Measurements from ENCODE around the gene RNF212B. TPM values are rescaled to one million over a fixed set of nuclear protein-coding genes. Genes with fewer than 3 reads are reported as not detected.

The RNF212B gene
- total and polyA plus RNA-seq, 11 donors, result not detected

GRCh38 chr14:23320584-23321571 is 83.1 kb downstream of the RNF212B start, which contains the start of gene PABPN1:
TSS of gene PABPN1 (plus strand) at chr14:23321457. CDS start at chr14:23321470, 13 bp downstream.
- Histone ChIP-seq H3K27ac (peak within 1 kb of the TSS; percentile 89 to 98 (median 97)), H3K4me1 (peaks cover 4 to 26% (median 15%) of the 10 kb centered on the region in 12 donors), H3K36me3 (peaks cover 0 to 39% (median 32%) of the 10 kb centered on the region in 9 donors), H3K4me3 (peak within 1 kb of the TSS; percentile 84 to 99 (median 92)), H3K27me3 (no peaks in the 10 kb centered on the region), H3K9me3 (no peaks in the 10 kb centered on the region)
- TF ChIP-seq, protein P1, sequence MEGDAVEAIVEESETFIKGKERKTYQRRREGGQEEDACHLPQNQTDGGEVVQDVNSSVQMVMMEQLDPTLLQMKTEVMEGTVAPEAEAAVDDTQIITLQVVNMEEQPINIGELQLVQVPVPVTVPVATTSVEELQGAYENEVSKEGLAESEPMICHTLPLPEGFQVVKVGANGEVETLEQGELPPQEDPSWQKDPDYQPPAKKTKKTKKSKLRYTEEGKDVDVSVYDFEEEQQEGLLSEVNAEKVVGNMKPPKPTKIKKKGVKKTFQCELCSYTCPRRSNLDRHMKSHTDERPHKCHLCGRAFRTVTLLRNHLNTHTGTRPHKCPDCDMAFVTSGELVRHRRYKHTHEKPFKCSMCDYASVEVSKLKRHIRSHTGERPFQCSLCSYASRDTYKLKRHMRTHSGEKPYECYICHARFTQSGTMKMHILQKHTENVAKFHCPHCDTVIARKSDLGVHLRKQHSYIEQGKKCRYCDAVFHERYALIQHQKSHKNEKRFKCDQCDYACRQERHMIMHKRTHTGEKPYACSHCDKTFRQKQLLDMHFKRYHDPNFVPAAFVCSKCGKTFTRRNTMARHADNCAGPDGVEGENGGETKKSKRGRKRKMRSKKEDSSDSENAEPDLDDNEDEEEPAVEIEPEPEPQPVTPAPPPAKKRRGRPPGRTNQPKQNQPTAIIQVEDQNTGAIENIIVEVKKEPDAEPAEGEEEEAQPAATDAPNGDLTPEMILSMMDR (IDR thresholded peaks at IDR 0.05), result no peak
- TF ChIP-seq POLR2A (IDR thresholded peaks at IDR 0.05), result peak in 1 of 2 donors; percentile 53
- 3 to 8% (median 5%) methylated on average over 35 to 63 of the region's 63 CpGs for WGBS, 4 donors
- peak; percentile 92 to 97 (median 96) for ATAC-seq
- intact Hi-C loops (cut with DNase I), result loop anchor here in 8 of 10 donors (1.0 to 10.0 kb wide), 7 partner anchors 14 to 244 kb away; partner anchors contain the start of genes AP1G2 (in 5 of the 8), NGDN (in 3 of the 8), BCL2L2 (in 1 of the 8) and THTPA (in 1 of the 8)
- DNase-seq, result peak; percentile 98 to 99 (median 99)

DNA sequence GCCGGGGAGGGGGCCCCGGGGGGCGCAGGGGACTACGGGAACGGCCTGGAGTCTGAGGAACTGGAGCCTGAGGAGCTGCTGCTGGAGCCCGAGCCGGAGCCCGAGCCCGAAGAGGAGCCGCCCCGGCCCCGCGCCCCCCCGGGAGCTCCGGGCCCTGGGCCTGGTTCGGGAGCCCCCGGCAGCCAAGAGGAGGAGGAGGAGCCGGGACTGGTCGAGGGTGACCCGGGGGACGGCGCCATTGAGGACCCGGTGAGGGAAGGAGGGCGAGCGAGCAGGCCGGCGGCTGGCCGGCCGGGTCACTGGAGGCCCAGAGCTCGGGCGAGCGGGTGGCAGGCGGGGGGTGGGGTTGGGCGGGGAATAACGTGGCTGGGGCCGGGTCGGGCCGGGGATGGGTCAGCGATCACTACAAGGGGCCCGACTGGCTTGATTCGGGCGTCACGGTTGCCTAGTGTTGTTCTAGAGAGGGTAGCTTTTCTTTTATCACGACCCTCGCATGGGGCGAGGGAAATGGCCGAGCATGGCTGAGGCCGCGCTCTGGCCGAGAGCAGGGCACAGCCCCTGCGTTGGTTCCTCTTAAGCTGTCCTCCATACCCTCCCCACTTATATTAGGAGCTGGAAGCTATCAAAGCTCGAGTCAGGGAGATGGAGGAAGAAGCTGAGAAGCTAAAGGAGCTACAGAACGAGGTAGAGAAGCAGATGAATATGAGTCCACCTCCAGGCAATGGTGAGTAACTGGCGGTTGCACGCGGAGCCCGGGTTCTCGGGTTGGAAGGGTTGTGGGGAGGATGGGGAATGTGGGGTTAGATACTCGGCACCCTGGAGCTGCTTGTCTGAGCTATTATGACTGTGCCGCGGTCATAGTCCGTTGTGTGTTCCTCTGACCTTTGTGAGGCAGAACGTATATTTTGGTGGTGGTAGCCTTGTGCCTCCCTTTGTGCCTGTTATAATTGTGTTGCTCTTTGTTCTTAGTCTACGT is 84.1 kb downstream of the RNF212B start:
- no peaks in the 10 kb centered on the region for H3K9me3 ChIP-seq
- peaks cover 0 to 40% (median 33%) of the 10 kb centered on the region in 9 donors for H3K36me3 ChIP-seq
- TF ChIP-seq, protein P1 (IDR thresholded peaks at IDR 0.05), result peak in 1 of 12 donors; percentile 4
- TF ChIP-seq POLR2A (IDR thresholded peaks at IDR 0.05), result no peak
- H3K27ac ChIP-seq, result peak overlapping the region; percentile 89 to 98 (median 97)
- no peaks in the 10 kb centered on the region for H3K27me3 ChIP-seq
- DNase-seq, result peak in 4 of 5 donors; percentile 55 to 79 (median 59)
- WGBS, 4 donors, result 0 to 1% (median 1%) methylated on average over 39 to 64 of the region's 64 CpGs
- ATAC-seq, result peak in 2 of 4 donors; percentile 17 to 28
- H3K4me1 ChIP-seq, result peaks cover 4 to 26% (median 15%) of the 10 kb centered on the region in 12 donors
- intact Hi-C loops (cut with DNase I), result loop anchor here in 8 of 10 donors (1.0 to 10.0 kb wide), 7 partner anchors 15 to 243 kb away; partner anchors contain the start of genes AP1G2 (in 5 of the 8), NGDN (in 3 of the 8), BCL2L2 (in 1 of the 8) and THTPA (in 1 of the 8)
- peak overlapping the region; percentile 84 to 99 (median 92) for H3K4me3 ChIP-seq

Other genes with a start within 250 kb of the RNF212B start
- 1 to 10 TPM; 3.8 to 7.6 (median 5.5) TPM for gene C14orf93, start 227.8 kb upstream of the RNF212B start, total RNA-seq
- 1 to 10 TPM; 3.4 to 4.0 TPM for gene C14orf93, start 227.8 kb upstream of the RNF212B start, polyA plus RNA-seq
- 100 to 1,000 TPM; 113 to 186 (median 122) TPM for gene PSMB5, start 203.0 kb upstream of the RNF212B start, total RNA-seq
- 100 to 1,000 TPM in 1 of 2 donors, 10 to 100 TPM in 1; 75.7 to 233 TPM for gene PSMB5, start 203.0 kb upstream of the RNF212B start, polyA plus RNA-seq
- gene PSMB11, start 195.7 kb upstream of the RNF212B start, total RNA-seq, result not detected
- gene PSMB11, start 195.7 kb upstream of the RNF212B start, polyA plus RNA-seq, result not detected
- gene CDH24, start 180.4 kb upstream of the RNF212B start, total RNA-seq, result 1 to 10 TPM in 8 of 9 donors, under 1 TPM in 1; 0.72 to 3.3 (median 1.9) TPM
- gene CDH24, start 180.4 kb upstream of the RNF212B start, polyA plus RNA-seq, result 1 to 10 TPM; 1.6 to 2.8 TPM
- gene ACIN1, start 142.8 kb upstream of the RNF212B start, total RNA-seq, result 10 to 100 TPM; 42.0 to 91.2 (median 65.6) TPM
- 10 to 100 TPM; 46.2 to 71.5 TPM for gene ACIN1, start 142.8 kb upstream of the RNF212B start, polyA plus RNA-seq
- gene C14orf119, start 142.4 kb upstream of the RNF212B start, total RNA-seq, result 10 to 100 TPM; 15.3 to 35.9 (median 29.6) TPM
- gene C14orf119, start 142.4 kb upstream of the RNF212B start, polyA plus RNA-seq, result 10 to 100 TPM in 1 of 2 donors, 1 to 10 TPM in 1; 8.1 to 47.7 TPM
- not detected for gene CIROP, start 132.9 kb upstream of the RNF212B start, total RNA-seq
- not detected for gene CIROP, start 132.9 kb upstream of the RNF212B start, polyA plus RNA-seq
- under 1 TPM in 3 of 9 donors, not detected in 6; 0.18 to 0.32 (median 0.24) TPM for gene CEBPE, start 118.7 kb upstream of the RNF212B start, total RNA-seq
- not detected for gene CEBPE, start 118.7 kb upstream of the RNF212B start, polyA plus RNA-seq
- 10 to 100 TPM in 6 of 9 donors, 1 to 10 TPM in 3; 8.5 to 34.1 (median 14.2) TPM for gene SLC7A8, start 54.3 kb upstream of the RNF212B start, total RNA-seq
- 10 to 100 TPM in 1 of 2 donors, 1 to 10 TPM in 1; 7.3 to 21.6 TPM for gene SLC7A8, start 54.3 kb upstream of the RNF212B start, polyA plus RNA-seq
- gene HOMEZ, start 48.2 kb downstream of the RNF212B start, total RNA-seq, result 10 to 100 TPM in 5 of 9 donors, 1 to 10 TPM in 4; 7.7 to 13.0 (median 10.0) TPM
- gene HOMEZ, start 48.2 kb downstream of the RNF212B start, polyA plus RNA-seq, result 1 to 10 TPM; 6.2 to 9.2 TPM
- 10 to 100 TPM in 2 of 9 donors, 1 to 10 TPM in 7; 2.9 to 11.4 (median 5.6) TPM for gene PPP1R3E, start 64.9 kb downstream of the RNF212B start, total RNA-seq
- 10 to 100 TPM in 1 of 2 donors, 1 to 10 TPM in 1; 2.1 to 10.1 TPM for gene PPP1R3E, start 64.9 kb downstream of the RNF212B start, polyA plus RNA-seq
- 10 to 100 TPM; 30.0 to 40.3 (median 36.7) TPM for gene BCL2L2, start 68.9 kb downstream of the RNF212B start, total RNA-seq
- gene BCL2L2, start 68.9 kb downstream of the RNF212B start, polyA plus RNA-seq, result 10 to 100 TPM; 16.6 to 52.9 TPM
- gene PABPN1, start 83.5 kb downstream of the RNF212B start, total RNA-seq, result 10 to 100 TPM; 23.7 to 85.1 (median 62.5) TPM
- gene PABPN1, start 83.5 kb downstream of the RNF212B start, polyA plus RNA-seq, result 100 to 1,000 TPM in 1 of 2 donors, 10 to 100 TPM in 1; 48.6 to 102 TPM
- gene SLC22A17, start 115.0 kb downstream of the RNF212B start, total RNA-seq, result 10 to 100 TPM in 4 of 9 donors, 1 to 10 TPM in 5; 8.5 to 14.9 (median 9.9) TPM
- 1 to 10 TPM; 7.2 to 9.7 TPM for gene SLC22A17, start 115.0 kb downstream of the RNF212B start, polyA plus RNA-seq
- gene EFS, start 127.2 kb downstream of the RNF212B start, total RNA-seq, result 1 to 10 TPM; 1.4 to 5.0 (median 2.3) TPM
- gene EFS, start 127.2 kb downstream of the RNF212B start, polyA plus RNA-seq, result 1 to 10 TPM; 2.2 to 2.4 TPM
- gene IL25, start 134.9 kb downstream of the RNF212B start, total RNA-seq, result under 1 TPM in 1 of 9 donors, not detected in 8; 0.29 TPM
- gene IL25, start 134.9 kb downstream of the RNF212B start, polyA plus RNA-seq, result not detected
- gene CMTM5, start 139.1 kb downstream of the RNF212B start, total RNA-seq, result under 1 TPM in 5 of 9 donors, not detected in 4; 0.32 to 0.92 (median 0.64) TPM
- 1 to 10 TPM; 1.6 to 1.8 TPM for gene CMTM5, start 139.1 kb downstream of the RNF212B start, polyA plus RNA-seq
- 1,000 to 10,000 TPM in 4 of 9 donors, 100 to 1,000 TPM in 4, 10 to 100 TPM in 1; 76.8 to 4,027 (median 602) TPM for gene MYH6, start 170.3 kb downstream of the RNF212B start, total RNA-seq
- gene MYH6, start 170.3 kb downstream of the RNF212B start, polyA plus RNA-seq, result 1,000 to 10,000 TPM; 1,673 to 5,104 TPM
- gene MYH7, start 197.7 kb downstream of the RNF212B start, total RNA-seq, result over 10,000 TPM in 7 of 9 donors, 1,000 to 10,000 TPM in 2; 6,202 to 23,825 (median 18,310) TPM
- gene MYH7, start 197.7 kb downstream of the RNF212B start, polyA plus RNA-seq, result over 10,000 TPM in 1 of 2 donors, 100 to 1,000 TPM in 1; 727 to 12,111 TPM
- gene NGDN, start 231.8 kb downstream of the RNF212B start, total RNA-seq, result 10 to 100 TPM; 16.5 to 23.4 (median 18.7) TPM
- gene NGDN, start 231.8 kb downstream of the RNF212B start, polyA plus RNA-seq, result 10 to 100 TPM; 17.8 to 43.4 TPM

Measured in heart left ventricle (tissue), 16 donors.